Activated CD8-positive, alpha-beta T cell treated with anti-CD3 and anti-CD28 coated beads, Interleukin-2, amount 10 ng/mL, durations not matched to agents 7 days and 5 days (primary cell): ENCODE data around the gene OR6C68. TPM values are rescaled to one million over a fixed set of nuclear protein-coding genes. Genes with fewer than 3 reads are reported as not detected.
"Not testable (repeated sequence)": the region's sequence is repeated elsewhere in the genome, so short reads cannot be mapped to it uniquely, and the experiment has no call there.

Experiments used
- ATAC-seq: fragments of 150-1000 bp; cut with Tn5 transposase; one replicate; pipeline ENCODE4 v1.10.0; 2021; ENCODE audit warnings: moderate library complexity
- CTCF ChIA-PET: fragments of 350-600 bp; sonication (Branson Sonifier 250); formaldehyde crosslinking; loops from one replicate; lab custom pipeline; 2021; ENCODE audit warnings: antibody characterized with exemption; lab: Charles Lee
- POLR2A ChIA-PET: fragments of 350-600 bp; sonication (Branson Sonifier 250); formaldehyde crosslinking; loops from one replicate; lab custom pipeline; 2021; ENCODE audit warnings: antibody characterized with exemption; lab: Charles Lee
- DNase-seq: peaks from one replicate; pipeline ENCODE4 v3.0.0-alpha.2; 2020
- H3K27ac Mint-ChIP-seq: one replicate; pipeline ENCODE4 v1.8.0; 2021; ENCODE audit warnings: mild to moderate bottlenecking, mixed read lengths
- H3K27me3 Mint-ChIP-seq: one replicate; pipeline ENCODE4 v1.8.0; 2021; ENCODE audit warnings: low read depth, mixed read lengths
- H3K36me3 Mint-ChIP-seq: one replicate; pipeline ENCODE4 v1.8.0; 2021; ENCODE audit warnings: low read depth, mixed read lengths
- H3K4me1 Mint-ChIP-seq: one replicate; pipeline ENCODE4 v1.8.0; 2021; ENCODE audit warnings: low read depth, mixed read lengths
- H3K4me3 Mint-ChIP-seq: one replicate; pipeline ENCODE4 v1.8.0; 2021; ENCODE audit warnings: mild to moderate bottlenecking, mixed read lengths
- H3K9me3 Mint-ChIP-seq: one replicate; pipeline ENCODE4 v1.8.0; 2022; ENCODE audit warnings: mixed read lengths; ENCODE audit not compliant: insufficient read depth
- total RNA-seq, 2 experiments: library from RNA; stranded (reverse); gene quantifications; one replicate each; pipeline ENCODE4 v1.2.3, GENCODE V29; 2021

The OR6C68 gene
- total RNA-seq: not detected

DNA sequence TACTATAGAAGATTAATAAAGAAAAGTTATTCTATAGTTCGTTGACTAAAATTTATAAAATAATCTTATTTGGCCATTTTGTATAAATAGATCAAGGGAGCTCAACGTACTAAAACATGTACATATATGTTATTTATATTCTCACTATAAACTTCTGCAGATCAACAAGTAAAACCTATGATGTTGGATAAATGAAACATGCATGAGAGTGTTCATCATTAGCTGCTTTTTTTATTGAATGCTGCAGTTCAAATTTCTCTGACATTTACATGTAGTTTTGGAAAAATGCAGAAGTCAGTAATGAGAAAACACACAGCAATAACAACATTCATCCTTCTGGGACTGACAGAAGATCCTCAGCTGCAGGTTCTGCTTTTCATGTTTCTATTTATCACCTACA lies at the start of gene OR6C68:
Gene OR6C68, plus strand, starts transcription at position 301 of the 400 bp plus-strand sequence. Its CDS starts 0 bp downstream, at position 301.
- Mint-ChIP-seq H3K27ac (no peak within 1 kb of the TSS), H3K4me1 (no peaks in the 10 kb centered on the region), H3K9me3 (no peaks in the 10 kb centered on the region), H3K36me3 (no peaks in the 10 kb centered on the region), H3K27me3 (peaks cover 10% of the 10 kb centered on the region), H3K4me3 (no peak within 1 kb of the TSS)
- POLR2A ChIA-PET: no interaction called here
- CTCF ChIA-PET: no interaction called here
- ATAC-seq (no peak), DNase-seq (no peak)

DNA sequence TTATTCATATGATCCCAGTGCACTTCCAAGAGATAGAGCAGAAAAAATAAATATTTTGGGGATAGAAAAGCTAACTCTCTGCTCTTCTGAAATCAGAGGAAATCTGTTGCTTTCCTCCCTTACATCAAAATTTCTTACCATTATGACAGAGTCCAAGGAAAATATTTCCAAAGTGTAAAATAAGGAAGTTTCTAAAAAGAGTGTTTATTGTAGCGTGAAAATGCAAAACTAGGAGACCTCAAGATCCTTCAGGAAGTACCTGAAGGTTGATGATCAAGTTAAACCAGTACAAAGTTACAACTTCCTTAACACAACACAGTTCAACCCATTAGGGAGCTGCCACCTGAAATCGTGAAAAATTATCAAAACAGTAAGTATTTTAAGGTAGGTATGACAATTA lies 48.4 kb upstream of the OR6C68 start, which contains the start of gene OR6C2:
Gene OR6C2, plus strand, starts transcription at position 301 of the 400 bp plus-strand sequence. CDS start 8,138 bp downstream, outside the sequence.
- no peaks in the 10 kb centered on the region for H3K36me3 Mint-ChIP-seq
- ChIA-PET POLR2A (no interaction called here), CTCF (interaction anchor here (0.6 to 1.1 kb wide), 2 partner anchors 176 to 342 kb away, joined by 3 read pairs; no protein-coding TSS in a partner anchor)

DNA sequence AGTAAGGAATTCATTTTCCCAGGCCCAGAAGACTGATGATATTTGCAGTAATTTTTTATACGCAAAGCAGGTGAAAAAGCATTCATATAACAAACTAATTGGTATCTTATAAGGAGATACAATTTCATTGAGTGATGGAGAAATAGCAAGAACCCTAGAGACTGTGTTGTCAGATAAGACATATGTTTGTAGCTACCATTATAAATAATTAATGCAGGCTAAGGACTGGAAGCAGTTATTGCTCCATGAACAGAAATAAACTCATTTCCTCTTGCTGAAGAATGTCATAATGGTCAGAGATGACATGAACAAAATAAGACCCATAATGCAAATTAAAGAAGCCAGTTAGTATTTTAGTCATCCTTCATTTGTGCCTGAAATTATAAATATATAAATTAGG lies 46.8 kb upstream of the OR6C68 start:
- Mint-ChIP-seq H3K36me3 (no peaks in the 10 kb centered on the region), H3K27ac (no peak overlapping the region), H3K9me3 (no peaks in the 10 kb centered on the region), H3K27me3 (peaks cover 2% of the 10 kb centered on the region), H3K4me1 (no peaks in the 10 kb centered on the region), H3K4me3 (no peak overlapping the region)
- ATAC-seq (no peak), DNase-seq (no peak)
- POLR2A ChIA-PET: no interaction called here
- CTCF ChIA-PET: no interaction called here

More for the DNA sequence above, 48.4 kb upstream of the OR6C68 start, which contains the start of gene OR6C2:
- no peak within 1 kb of the TSS for H3K4me3 Mint-ChIP-seq
- no peak for DNase-seq
- H3K4me1 Mint-ChIP-seq: no peaks in the 10 kb centered on the region
- no peak within 1 kb of the TSS for H3K27ac Mint-ChIP-seq
- peaks cover 6% of the 10 kb centered on the region for H3K27me3 Mint-ChIP-seq
- ATAC-seq: no peak
- H3K9me3 Mint-ChIP-seq: no peaks in the 10 kb centered on the region

DNA sequence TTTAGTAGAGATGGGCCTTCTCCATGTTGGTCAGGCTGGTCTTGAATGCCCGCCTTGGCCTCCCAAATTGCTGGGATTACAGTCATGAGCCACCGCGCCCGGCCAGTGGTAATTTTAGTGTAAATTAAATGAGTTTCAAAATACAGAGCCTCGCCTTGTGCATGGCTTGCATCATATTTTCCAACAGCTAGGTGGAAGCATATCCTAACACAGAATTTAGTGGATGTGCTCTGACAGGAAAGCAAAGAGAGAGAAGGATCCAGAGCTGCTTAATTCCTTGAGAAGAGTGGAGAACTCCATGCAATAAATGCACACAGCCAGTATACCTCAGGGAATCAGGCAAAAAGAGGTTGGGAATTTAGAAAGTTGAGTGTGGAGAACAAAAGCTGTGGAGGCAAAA lies 45.9 kb upstream of the OR6C68 start:
- peaks cover 2% of the 10 kb centered on the region for H3K27me3 Mint-ChIP-seq
- H3K27ac Mint-ChIP-seq: no peak overlapping the region
- CTCF ChIA-PET: no interaction called here
- DNase-seq (no peak), ATAC-seq (no peak)
- H3K4me3 Mint-ChIP-seq: no peak overlapping the region
- no peaks in the 10 kb centered on the region for H3K9me3 Mint-ChIP-seq
- no peaks in the 10 kb centered on the region for H3K4me1 Mint-ChIP-seq
- POLR2A ChIA-PET: no interaction called here
- no peaks in the 10 kb centered on the region for H3K36me3 Mint-ChIP-seq

DNA sequence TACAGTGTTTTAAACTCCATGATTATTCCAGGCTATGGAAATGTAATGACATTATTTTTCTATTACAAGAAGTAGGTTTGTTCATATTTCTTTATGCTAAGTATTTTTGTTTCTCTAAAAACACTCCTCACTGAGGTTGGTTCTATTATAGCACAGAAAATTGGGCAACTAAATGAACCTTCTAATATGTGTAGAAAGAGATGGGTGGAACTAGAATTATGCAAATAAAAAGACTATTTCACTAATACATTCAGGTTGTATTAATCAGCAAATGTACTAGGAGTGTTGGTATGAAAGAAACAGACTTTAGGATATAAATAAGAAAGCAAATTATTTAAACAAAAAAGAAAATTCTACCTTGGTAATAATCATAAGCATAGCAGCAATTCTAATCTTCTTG lies 43.4 kb upstream of the OR6C68 start:
- Mint-ChIP-seq H3K36me3 (no peaks in the 10 kb centered on the region), H3K27me3 (peaks cover 4% of the 10 kb centered on the region), H3K4me1 (no peaks in the 10 kb centered on the region), H3K9me3 (no peaks in the 10 kb centered on the region), H3K27ac (no peak overlapping the region), H3K4me3 (no peak overlapping the region)
- ChIA-PET CTCF (no interaction called here), POLR2A (no interaction called here)
- ATAC-seq (no peak), DNase-seq (no peak)

DNA sequence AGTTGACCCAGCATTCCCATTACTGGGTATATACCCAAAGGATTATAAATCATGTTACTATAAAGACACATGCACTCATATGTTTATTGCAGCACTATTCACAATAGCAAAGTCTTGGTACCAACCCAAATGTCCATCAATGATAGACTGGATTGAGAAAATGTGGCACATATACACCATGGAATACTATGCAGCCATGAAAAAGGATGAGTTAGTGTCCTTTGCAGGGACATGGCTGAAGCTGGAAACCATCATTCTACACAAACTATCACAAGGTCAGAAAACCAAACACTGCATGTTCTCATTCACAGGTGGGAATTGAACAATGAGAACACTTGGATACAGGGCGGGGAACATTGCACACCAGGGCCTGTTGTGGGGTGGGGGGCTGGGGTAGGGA lies 27.3 kb upstream of the OR6C68 start:
- H3K9me3 Mint-ChIP-seq, ATAC-seq, CTCF ChIA-PET, H3K4me1 Mint-ChIP-seq, H3K4me3 Mint-ChIP-seq, H3K27ac Mint-ChIP-seq, H3K36me3 Mint-ChIP-seq, POLR2A ChIA-PET, DNase-seq: not testable (repeated sequence)
- peaks cover 14% of the 10 kb centered on the region for H3K27me3 Mint-ChIP-seq

DNA sequence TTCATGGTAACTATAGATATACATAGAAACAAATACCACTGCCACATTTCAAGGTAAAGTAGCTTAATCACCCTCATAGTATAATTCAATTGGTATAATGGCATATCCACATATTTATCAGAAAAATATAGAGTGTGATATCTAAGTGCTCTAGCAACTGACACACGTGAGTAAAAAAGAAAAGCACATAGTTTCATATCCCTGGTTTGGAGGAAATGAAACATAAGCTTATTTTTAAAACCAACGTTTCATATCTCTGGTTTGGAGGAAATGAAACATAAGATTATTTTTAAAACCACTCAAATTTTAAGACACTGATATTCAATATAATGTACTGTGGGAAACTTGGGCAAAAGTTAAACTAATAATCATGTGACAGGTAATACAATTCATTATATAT lies 24.3 kb upstream of the OR6C68 start:
- no peak for ATAC-seq
- ChIA-PET POLR2A (no interaction called here), CTCF (no interaction called here)
- Mint-ChIP-seq H3K4me1 (no peaks in the 10 kb centered on the region), H3K36me3 (no peaks in the 10 kb centered on the region), H3K27me3 (peaks cover 17% of the 10 kb centered on the region), H3K9me3 (no peaks in the 10 kb centered on the region), H3K4me3 (no peak overlapping the region), H3K27ac (no peak overlapping the region)
- no peak for DNase-seq

DNA sequence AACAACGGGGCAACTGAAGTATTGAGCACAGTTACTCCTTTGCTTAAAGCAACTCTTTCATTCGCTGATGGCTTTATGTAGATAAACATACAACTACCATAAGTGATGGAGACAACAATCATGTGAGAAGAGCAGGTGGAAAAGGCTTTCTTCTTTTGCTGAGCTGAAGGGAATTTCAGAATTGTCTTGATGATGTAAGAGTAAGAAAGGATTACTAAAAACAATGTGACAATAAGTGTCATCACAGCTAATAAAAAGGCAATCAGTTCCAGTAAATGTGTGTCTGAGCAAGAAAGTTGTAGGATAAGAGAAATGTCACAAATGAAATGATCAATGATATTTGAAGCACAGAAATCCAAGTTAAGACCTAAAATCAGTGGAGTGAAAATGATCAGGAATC lies 22.9 kb upstream of the OR6C68 start:
- ChIA-PET POLR2A (no interaction called here), CTCF (no interaction called here)
- H3K4me3 Mint-ChIP-seq: no peak overlapping the region
- H3K9me3 Mint-ChIP-seq: no peaks in the 10 kb centered on the region
- no peaks in the 10 kb centered on the region for H3K36me3 Mint-ChIP-seq
- DNase-seq (no peak), ATAC-seq (no peak)
- H3K27me3 Mint-ChIP-seq: peaks cover 17% of the 10 kb centered on the region
- no peaks in the 10 kb centered on the region for H3K4me1 Mint-ChIP-seq
- no peak overlapping the region for H3K27ac Mint-ChIP-seq

DNA sequence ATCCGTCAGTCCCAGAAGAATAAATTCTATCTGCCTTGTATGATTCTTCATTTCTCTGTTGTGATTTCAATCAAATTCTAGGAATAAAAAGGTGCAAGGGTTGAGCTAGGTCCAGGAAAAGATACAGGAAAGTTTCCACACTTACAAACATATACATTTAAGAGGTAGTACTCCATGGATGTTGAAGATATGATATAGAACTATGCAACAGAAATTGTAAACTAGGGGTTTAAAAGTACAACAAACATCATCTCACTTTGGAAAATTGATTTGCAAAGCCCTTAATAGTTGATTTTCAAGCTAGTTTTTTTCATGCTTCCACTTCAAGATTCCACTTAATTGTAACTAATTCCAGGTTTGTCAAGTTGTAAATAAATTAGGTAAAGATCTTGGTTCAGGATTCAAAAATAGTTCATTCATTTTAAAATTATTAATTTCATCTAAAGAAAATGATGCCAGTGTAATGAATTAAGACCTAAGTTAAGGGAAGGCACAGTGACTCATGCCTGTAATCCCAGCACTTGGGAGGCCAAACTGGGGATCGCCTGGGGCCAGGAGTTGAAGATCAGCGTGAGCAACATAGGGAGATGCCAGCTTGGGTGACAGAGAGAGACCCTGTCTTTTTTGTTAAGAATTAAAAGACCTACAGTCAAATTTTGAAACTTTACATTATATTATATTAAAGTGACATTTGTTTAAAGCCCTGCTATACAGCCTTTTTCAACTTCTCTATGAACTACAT lies 21.9 kb upstream of the OR6C68 start, which contains the start of gene OR6C70:
Gene OR6C70, minus strand, starts transcription at position 51 of the 742 bp plus-strand sequence. Its CDS starts 0 bp downstream, at position 51.
- H3K4me1 Mint-ChIP-seq: no peaks in the 10 kb centered on the region
- no peaks in the 10 kb centered on the region for H3K9me3 Mint-ChIP-seq
- no peak within 1 kb of the TSS for H3K27ac Mint-ChIP-seq
- ATAC-seq: no peak
- ChIA-PET CTCF (no interaction called here), POLR2A (no interaction called here)
- no peak within 1 kb of the TSS for H3K4me3 Mint-ChIP-seq
- H3K36me3 Mint-ChIP-seq: no peaks in the 10 kb centered on the region
- H3K27me3 Mint-ChIP-seq: peaks cover 17% of the 10 kb centered on the region
- DNase-seq: no peak

DNA sequence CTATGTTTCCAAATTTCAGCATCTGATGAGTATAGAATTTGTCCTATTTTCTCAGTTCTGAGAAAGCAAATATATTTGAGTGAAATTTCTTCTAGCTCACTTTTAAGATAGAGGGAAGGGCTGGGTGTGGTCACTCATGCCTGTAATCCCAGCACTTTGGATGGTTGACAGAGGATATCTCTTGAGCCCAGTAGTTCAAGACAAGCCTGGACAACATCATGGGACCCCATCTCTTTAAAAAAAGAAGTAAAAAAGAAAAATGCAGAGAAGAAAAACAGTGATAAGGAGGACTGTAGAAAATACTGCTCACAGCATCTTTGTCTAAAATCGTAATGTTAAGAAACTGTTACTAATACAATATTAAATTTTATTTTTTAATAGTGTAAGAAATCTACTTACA lies 19.9 kb upstream of the OR6C68 start:
- CTCF ChIA-PET: no interaction called here
- no peaks in the 10 kb centered on the region for H3K4me1 Mint-ChIP-seq
- POLR2A ChIA-PET: no interaction called here
- no peaks in the 10 kb centered on the region for H3K36me3 Mint-ChIP-seq
- no peaks in the 10 kb centered on the region for H3K9me3 Mint-ChIP-seq
- DNase-seq (no peak), ATAC-seq (no peak)
- H3K27me3 Mint-ChIP-seq: peaks cover 17% of the 10 kb centered on the region
- H3K4me3 Mint-ChIP-seq: no peak overlapping the region
- H3K27ac Mint-ChIP-seq: no peak overlapping the region

DNA sequence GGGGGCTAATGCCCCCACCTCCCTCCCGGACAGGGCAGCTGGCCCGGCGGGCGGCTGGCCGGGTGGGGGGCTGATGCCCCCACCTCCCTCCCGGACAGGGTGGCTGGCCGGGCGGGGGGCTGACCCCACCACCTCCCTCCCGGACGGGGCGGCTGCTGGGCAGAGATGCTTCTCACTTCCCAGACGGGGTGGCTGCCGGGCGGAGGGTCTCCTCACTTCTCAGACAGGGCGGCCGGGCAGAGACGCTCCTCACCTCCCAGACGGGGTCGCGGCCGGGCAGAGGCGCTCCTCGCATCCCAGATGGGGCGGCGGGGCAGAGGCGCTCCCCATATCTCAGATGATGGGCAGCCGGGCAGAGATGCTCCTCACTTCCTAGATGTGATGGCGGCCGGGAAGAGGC lies 13.0 kb upstream of the OR6C68 start:
- DNase-seq, H3K4me1 Mint-ChIP-seq, H3K4me3 Mint-ChIP-seq, H3K27ac Mint-ChIP-seq, H3K27me3 Mint-ChIP-seq, H3K9me3 Mint-ChIP-seq, CTCF ChIA-PET, ATAC-seq, H3K36me3 Mint-ChIP-seq: not testable (repeated sequence)
- POLR2A ChIA-PET: interaction anchor here (0.6 kb wide), 1 partner anchor 51 kb away, joined by 3 read pairs; no protein-coding TSS in a partner anchor

DNA sequence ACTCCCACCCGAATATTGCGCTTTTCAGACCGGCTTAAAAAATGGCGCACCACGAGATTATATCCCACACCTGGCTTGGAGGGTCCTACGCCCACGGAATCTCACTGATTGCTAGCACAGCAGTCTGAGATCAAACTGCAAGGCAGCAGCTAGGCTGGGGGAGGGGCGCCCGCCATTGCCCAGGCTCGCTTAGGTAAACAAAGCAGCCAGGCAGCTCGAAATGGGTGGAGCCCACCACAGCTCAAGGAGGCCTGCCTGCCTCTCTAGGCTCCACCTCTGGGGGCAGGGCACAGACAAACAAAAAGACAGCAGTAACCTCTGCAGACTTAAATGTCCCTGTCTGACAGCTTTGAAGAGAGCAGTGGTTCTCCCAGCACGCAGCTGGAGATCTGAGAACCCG lies 7.9 kb upstream of the OR6C68 start:
- H3K27me3 Mint-ChIP-seq, H3K27ac Mint-ChIP-seq, ATAC-seq, H3K4me1 Mint-ChIP-seq, POLR2A ChIA-PET, H3K9me3 Mint-ChIP-seq, DNase-seq, H3K36me3 Mint-ChIP-seq, CTCF ChIA-PET, H3K4me3 Mint-ChIP-seq: not testable (repeated sequence)
